GM21737 (cell line): Measurements from ENCODE around the gene CCDC88C.

ENCODE experiments used
- ATAC-seq: cut with Tn5 transposase; IDR thresholded peaks from one replicate; pipeline ENCODE4 v1.9.1; 2021; ENCODE audit warnings: mild to moderate bottlenecking, moderate library complexity; ENCODE audit not compliant: unreplicated experiment

Gene CCDC88C

DNA sequence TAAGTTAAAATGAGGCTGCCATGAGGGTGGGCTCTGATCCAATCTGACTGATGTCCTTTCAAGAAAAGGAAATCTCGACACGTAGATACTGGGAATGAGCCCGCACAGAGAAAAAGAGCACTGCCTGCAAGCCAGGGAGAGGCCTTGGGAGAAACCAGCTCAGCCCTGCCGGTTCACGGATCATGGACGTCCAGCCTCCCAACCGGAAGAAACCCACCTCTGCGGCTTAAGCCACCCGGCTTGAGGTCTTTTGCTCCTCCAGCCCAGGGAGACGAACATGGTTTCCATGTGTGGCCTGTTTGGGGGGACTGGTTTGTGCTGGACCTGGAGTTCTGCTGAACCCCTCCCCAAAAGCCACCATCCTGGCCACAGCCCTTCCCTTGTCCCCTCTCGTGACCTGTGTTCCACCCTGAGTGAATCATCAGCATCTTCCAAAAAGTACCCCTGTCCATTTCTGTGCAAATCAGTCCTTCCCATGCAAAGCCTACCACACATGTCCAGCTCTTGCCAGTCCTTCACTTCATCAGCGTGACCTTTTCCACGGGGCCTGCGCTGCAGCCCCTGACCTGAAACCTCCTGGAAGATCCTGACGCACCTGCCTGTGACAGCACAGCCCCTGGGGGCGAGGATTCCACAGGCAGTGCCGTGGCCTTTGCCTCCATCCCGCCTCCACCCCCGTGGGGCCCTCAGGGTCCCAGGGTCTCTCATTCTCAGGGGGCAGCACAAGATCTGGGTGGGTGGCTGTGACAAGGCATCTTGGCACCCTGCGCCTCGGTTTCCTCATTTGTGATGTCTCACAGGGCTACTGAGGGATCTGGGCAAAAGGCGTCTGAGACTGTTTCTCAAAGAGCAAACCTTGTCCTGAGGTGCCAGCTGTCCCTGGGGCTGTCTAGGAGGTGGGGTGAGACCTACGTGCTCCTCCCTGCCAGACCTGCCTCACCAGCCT, 121.5 kb downstream of the CCDC88C start:
- no peak for ATAC-seq

DNA sequence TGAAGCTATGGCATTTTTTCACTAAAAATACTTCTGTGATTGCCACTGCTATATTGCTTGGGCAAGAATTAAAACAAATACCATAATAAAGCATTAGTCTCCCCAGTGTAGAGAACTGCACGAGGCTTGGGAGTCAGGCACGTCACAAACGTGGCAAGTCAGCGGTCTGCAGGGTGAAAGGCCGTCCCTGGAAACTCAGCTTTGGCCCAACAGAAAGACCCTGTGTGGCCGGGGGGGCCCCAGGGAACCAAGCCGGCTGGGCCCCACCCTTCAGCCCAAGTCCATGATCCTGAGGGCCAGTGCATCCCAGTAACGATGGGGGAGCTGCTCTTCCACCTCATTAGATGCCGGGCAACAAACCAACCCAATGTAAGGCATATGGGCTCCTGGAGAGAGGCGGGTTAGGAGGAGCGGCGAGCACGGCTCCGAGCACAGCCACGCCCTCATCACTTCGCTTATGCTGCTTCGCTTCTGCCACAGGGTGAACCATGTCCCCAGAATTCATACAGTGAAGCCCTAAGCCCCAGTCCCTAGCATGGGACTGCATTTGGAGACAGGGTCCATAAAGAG, 122.3 kb downstream of the CCDC88C start:
- ATAC-seq: no peak

DNA sequence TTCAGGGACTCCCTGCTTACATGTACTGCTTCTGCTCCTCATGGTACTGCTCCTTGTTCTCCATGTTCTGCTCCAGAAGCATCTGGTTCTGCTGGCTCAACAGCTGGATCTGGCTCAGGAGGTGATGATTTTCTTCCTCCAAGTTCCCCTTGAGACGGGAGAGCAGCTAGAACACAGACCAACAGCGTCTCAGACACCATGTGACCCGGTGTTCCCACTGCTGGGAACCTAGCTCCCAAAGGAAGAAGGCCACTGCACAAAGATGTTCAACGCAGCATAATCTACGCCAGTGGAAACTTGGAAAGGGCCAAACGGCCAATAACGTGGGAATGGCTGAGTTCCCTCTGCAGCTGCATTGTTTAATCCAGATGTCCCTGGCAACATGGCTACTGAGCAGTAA, 123.5 kb downstream of the CCDC88C start:
- ATAC-seq: no peak

DNA sequence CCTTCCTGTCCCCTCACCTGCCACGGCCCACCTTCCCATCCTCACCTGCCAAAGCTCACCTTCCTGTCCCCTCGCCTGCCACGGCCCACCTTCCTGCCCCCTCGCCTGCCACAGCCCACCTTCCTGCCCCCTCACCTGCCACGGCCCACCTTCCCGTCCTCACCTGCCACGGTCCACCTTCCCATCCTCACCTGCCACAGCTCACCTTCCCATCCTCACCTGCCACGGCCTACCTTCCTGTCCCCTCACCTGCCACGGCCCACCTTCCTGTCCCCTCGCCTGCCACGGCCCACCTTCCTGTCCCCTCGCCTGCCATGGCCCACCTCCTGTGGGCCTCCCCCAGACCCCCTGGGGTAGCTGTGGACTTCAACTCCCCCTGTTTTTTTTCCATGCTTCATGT, 124.3 kb downstream of the CCDC88C start:
- no peak for ATAC-seq

DNA sequence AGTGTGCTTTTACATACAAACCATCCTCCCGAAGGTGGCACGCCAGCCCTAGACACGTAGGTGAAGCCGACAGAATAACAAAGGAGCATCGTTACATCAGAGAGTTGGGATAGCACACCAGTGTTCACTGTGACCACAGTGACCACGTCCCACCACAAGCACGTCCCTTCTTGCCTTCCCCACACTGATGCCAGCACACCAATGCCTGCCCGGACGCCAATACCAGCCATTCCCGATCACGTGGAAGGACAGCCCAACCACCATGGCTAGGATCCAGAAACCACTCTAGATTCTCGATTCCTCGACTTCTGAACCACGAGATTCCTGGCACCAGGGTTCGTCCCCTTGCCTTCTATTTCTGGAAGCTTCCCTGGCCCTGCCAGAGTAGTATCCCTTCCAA, 125.1 kb downstream of the CCDC88C start:
- ATAC-seq: no peak

DNA sequence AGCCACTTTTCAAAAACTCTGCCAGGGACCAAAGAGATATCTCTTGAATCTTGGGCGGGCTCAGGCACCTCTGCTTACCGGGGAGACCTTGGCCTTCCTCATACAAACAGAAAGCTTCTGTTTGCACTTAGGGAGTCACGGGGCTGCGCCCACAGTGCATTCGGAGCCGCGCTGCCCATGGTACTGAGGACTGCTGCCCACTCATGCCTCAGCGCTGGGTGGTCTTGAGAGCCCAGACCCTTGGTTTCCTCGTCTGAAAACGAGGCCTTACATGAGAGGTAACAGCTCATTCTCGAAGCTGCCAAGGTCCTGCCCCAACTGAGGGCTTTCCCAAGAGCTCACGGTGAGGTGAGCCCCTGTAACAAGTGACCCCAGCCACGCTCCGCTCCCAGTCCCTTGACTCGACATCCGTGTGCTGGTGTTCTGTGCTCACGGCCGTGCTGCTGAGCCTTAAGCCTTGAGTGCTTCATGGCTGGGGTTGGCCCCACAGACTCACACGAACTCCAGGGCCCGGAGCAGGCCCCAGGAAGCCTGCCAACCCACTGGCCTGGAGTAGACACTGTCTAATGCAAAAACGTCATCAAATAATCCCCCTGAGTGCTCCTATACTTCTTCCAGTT, 125.7 kb downstream of the CCDC88C start:
- no peak for ATAC-seq

DNA sequence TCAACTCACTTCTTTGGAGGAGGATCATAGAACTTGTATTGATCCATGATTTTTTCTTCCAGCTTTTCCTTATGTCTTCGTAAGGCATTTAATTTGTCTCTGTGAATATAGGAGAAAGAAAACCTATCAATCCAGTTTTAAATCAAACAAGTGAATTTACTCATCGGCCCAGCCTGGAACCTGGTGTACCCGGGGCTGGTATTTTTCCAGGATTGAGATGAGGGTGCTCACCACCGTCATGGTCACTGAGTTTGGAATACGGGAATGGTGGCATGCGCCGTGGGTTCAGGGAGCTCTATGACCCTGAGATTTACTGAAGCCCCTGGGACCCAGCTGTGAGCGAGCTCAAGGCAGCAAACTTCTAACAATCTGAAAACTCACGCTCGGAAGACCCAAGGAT, 126.6 kb downstream of the CCDC88C start:
- no peak for ATAC-seq

DNA sequence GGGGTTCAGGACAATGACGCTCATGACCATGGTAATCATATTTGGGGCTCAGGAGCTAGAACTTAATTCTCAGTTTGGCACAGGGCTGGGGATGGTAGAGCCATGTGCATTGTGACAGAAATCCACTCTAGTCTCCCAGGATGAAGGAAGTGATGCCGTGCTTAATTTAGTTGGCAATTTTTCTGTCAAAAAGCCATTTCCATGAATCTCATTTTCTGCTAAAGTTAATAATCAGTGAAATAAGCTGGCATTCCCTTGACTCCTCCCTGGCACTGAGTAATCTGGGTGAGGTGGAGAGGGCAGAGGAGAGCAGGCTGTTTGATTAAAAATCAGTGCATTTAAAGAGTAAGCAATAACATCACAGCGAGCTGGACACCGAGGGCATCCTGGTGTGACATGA, 128.2 kb downstream of the CCDC88C start:
- ATAC-seq: no peak

DNA sequence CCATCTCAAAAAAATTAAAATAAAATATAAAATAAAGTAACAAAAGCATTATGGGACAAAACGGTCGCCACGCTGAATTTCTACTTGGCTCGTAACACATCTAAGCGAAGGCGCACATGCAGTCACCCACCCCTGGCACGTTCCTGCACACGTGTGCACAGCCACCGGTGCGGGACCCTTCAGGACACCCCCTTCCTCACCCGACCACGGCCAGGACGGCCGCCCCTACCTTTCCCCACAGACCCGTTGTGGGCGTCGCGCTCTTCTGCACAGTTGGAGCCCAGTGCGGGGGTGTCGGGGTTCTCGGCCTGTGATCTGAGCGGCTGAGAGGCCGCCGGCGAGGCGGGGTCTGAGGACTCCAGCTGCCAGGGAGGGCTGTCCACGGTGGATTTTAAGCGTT, 128.7 kb downstream of the CCDC88C start:
- no peak for ATAC-seq

DNA sequence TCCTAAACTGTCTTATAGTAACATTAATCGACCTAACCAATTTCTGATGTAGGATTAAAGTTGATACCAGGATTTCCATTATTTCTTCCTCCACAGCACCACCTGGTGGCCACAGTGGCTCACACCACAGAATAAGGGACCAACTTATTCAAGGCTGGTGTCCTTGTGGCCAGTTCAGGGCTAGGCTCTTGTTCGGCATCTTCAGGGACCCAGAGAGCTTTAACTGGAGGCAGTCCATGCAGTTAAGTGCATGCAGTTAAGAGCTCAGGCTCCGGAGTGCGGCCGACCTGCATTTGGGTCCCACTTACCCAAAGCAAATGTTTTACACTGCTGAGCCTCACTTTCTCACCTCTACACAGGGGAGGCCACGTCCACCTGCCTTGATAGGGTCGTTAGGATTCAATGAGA, 131.1 kb downstream of the CCDC88C start:
- no peak for ATAC-seq

DNA sequence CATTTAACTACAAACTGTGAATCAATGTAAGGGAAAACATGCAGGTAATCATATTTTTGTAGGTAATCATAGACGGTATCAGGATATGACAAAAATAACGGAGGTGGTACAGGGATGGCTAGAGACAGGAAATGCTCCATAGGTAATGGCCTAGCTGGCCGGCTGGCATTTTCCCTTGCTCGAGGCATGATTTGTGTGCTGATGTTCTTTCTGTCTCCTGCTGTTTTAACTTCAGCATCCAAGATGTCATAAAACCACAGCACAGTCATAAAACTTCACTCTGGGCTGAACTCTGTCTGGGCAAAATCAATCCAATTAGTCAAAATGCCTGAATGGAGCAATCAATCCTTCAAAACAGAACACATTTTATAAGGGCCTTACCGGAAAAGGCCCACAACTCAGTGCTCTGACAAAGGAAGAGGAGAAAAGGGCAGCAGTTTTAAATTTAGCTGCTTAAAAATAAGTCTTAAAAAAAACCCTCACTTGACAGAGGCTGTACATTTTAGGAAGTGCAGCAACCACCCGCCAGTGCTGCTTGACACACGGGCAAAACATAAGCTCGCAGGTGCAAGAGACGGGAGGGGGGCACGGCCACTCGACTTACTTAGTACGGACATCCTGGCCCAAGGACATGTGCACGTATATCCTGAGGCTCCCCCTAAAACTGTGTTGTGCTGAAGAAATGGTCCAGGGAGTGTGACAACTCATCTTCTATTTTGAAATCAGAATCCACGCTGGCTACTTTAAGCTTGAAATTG, 132.7 kb downstream of the CCDC88C start:
- no peak for ATAC-seq

DNA sequence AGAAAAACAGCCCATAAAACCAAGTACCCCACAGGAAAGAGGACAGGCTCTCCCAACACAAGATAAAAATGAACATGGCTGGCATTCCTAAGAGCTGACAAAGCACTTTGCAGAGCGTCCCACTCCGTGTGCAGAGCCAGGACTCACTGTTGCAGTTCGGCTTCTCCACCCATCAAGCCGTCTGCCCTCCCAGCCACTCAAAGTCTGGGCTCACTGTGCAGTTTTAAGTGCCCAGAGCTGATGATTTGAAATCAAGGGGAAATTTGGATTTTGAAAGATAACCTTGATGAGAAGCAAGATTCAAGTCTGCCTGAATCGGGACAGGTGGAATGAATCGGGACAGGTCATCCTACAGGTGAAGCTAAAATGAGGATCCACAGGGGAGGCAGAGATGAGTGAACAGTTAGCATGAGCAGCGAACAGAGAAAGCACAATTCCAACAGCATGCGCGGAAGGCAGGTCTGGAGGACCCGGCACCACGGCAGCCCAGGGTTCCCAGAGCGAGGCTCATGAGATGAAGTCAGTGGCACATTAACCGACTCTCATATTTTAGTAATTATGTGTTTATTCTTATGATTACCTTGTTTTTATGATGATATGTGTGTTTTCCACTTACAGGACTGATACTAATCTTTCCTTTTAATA, 133.4 kb downstream of the CCDC88C start:
- ATAC-seq: no peak

DNA sequence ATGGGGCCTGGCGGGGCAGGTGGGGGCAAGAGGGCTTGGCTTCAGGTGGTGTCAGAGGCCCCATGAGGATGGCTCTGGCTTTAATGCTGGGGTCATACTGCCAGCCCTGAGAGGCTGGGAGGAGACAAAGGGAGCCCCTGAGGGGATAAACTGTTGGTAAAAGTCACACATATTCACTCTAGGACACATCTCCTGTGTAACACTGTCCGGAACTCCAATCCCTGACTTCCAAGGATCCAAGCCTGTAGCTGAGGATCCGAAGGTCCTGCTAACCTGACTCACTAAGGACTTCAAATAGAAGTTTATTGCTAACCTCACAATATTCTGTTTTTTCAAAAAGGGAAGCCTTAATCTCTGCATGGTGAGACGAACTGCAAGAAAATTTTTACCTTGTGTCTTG, 134.0 kb downstream of the CCDC88C start:
- no peak for ATAC-seq

DNA sequence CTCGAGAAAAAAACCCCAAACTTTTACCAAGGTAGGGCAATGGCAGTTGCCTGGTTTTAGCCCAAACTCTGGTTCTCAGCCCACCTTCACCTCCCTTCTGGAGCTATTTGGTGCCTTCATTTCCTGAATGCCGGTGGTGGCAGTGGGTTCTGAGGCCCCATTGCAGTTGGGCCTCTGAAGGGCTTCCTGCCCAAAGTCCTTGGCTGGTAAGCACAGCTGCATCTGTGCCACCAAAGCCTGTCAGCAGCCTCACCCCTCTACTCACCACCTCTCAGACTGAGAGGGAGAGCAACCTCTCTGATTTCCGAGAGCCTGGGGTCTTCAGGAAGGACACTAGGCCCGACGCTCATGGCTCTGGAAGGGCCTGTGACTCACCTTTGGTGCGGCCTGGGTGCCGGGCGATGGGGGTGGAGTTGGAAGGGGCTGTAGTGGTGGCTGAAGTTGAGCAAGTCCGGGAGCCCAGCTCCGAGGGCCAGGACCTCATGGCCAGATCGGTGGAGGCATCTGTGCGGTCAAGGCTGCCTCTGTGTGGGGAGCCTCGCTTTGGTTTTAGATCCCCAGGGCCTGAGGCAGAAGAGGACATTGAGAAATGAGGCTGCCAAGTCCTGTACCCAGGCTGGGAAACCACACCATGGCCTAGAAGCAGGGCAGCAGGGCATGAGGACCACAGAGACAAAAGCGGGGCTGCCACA, 134.5 kb downstream of the CCDC88C start:
- no peak for ATAC-seq

DNA sequence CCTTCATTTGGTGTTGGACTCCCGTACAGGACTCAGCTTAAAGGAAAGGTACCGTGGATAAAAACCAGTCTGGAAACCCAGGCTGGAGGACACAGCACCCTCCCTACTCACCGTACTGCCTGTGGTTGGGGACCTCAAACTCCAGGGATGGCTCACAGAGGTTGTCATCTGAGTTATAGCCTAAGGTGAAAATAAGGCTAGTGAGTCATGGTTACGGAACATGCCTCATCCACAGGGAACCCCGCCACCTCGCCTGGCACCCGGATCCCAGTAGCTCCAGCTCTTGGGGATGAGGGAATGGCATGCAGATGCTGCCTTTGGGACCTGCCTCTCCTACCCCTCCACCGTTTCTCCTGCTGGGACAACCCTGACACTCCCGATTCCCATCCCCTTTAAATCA, 136.3 kb downstream of the CCDC88C start:
- no peak for ATAC-seq

DNA sequence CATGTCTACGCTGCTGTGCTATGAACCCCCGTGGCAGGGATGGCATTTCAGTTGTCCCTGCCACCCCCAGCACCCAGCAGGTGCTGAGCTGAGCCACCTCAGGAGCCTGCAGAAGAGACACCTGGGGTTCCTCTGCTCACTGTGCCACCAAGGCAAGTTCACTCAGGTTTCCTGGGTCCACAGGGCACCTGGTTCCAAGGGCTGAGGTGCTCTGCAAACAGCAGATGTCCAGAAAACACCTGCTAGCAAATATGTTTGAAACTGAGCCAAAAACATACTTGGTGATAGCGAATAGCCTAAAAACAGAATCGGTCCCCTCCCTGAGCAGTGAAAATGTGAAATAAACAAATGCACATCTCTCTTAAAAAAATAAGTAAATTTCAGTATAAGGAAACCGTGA, 137.5 kb downstream of the CCDC88C start:
- ATAC-seq: no peak

DNA sequence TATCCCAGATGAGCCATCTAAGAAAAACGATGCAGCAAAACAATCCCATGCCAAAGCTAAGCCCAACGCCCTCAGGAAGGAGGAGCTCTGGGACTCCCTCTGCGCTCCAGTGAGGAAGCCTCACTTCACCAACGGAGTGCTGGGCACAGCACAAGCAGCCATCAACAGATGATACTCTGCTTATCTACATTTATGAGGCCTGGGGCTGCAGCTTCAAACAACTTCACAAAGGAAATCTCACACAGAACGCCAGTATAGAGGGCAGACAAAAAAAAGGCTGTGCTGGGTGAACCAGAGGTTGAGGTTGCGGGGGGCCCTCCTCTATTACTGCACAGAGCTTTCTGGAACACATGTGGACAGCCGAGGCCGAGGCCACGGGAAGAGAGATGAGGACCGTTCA, 138.3 kb downstream of the CCDC88C start:
- ATAC-seq: no peak

DNA sequence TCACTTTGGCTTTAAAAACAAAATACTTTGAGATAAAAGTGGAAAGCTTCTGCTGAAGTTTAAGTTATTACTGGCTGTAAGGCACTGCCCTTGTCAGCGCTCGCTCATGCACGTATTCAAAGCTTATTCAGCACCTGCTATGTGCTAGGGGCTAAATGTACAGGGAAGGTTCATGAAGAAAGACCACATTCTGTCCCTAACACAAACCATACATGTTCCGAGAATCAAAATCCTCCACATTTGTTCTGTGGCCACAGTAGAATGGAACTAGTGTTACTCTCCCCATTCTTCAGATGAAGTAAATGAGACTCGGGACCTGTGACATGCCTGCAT, 139.3 kb downstream of the CCDC88C start:
- no peak for ATAC-seq

DNA sequence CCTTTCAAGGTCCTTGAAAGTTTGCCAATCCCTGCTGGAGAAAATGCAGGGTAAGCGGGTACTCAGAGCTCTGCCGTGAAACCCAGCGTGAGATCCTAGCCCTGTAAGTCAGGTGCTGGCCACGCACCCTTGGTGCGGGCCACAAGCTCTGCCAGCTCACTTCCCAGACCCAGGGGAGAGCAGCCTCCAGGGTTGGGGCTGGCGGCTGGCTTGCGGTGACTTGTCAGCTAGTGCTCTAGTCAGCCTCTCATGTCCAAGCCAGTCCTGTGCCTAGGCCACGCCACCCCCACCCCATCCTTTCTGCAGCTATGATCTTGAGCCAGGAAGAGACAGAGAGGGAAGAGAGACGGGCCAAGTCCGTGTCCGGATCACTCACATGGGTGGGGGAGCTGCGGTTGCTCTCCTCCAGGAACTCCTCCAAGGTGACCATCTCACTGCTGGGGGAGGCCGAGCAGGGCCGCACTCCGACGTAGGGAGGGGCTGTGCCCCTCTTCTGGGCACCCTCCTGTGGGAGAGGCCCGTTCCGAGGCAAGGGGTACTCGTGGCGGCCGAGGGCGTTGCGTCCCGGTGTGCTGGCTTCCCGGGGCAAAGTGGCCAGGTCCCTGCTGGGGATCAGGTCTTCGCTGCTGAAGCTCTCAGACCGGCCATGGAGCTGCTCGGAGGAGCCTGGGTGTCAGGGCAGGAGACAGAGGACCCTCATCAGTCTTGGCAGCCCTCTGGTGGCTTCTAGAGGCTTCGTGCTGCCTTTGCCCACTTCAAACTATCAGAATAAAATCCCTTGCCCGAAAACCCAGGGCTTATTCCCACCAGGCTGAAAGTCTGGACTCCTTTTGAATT, 139.9 kb downstream of the CCDC88C start:
- no peak for ATAC-seq

DNA sequence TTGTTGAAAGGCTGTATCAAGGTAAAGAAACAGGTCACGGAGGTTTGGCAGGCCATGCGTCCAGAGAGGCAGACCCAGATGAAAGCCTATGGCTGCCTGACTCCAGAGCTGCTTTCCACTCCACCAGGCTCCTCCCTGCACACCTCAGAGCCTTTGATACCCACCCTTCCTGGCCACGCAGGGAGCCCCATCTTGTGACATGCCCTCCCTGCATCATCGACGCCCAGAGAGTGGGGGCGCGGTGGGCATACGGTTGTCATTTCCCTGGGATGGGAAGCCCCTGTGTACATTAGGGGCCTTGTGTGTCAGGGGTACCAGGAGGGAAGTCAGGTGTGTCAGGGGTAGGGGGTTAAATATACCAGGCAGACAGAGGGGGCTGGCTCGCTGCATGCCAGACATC, 142.8 kb downstream of the CCDC88C start:
- no peak for ATAC-seq
